Measurements from ENCODE around the gene FASTK.
A peak's percentile ranks its signal among the peaks of the same experiment; 100 is the strongest.

Gene FASTK

DNA sequence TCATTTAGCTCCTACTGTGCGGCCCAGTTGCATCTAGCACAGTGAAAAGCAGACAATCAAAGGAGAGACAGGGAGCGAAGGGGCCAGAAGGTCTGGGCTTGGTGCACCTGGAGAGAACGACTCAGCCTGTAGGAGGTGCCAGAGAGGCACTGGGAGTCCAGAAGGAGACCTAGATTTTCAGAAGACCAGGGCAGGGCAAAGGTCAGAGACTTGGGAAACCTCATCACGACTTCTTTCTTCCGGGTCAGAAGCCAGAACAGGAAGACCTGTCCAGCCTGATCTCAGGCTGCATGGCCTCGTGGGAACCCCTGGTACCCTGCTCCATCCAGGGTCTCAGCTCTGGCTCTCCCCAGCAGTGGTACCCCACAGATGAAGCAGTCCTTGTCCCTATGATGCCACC, 10.8 kb upstream of the FASTK start:
- Histone ChIP-seq H3K9me3 (ENCODE audit: insufficient read depth, low read depth, low read length) (no peaks in the 10 kb centered on the region), H3K4me2 (ENCODE audit: low read depth, low read length, poor library complexity, severe bottlenecking) (peak overlapping the region; percentile 25), H3K79me2 (ENCODE audit: insufficient read depth, low read length) (peaks cover 91% of the 10 kb centered on the region), H3K36me3 (ENCODE audit: insufficient read depth, low read length) (no peaks in the 10 kb centered on the region), H3K9me2 (replicated peaks; ENCODE audit: low read depth, low read length) (no peaks in the 10 kb centered on the region), H3K4me1 (ENCODE audit: insufficient read depth, low read length, poor library complexity, severe bottlenecking) (peaks cover 22% of the 10 kb centered on the region), H3F3A (ENCODE audit: low read depth) (no peaks in the 10 kb centered on the region), H3K9ac (ENCODE audit: low read depth, low read length, poor library complexity, severe bottlenecking) (no peak overlapping the region), H4K20me1 (ENCODE audit: insufficient read depth, low read length, poor library complexity, severe bottlenecking) (peaks cover 70% of the 10 kb centered on the region), H2AFZ (ENCODE audit: low read length) (no peak overlapping the region), H3K27me3 (ENCODE audit: insufficient read depth, low read length, poor library complexity, severe bottlenecking) (no peaks in the 10 kb centered on the region), H3K4me3 (ENCODE audit: low read length, poor library complexity, severe bottlenecking) (no peak overlapping the region)
- no peak for TF ChIP-seq EZH2phosphoT487 (IDR thresholded peaks at IDR 0.05; ENCODE audit: borderline replicate concordance)
- TF ChIP-seq, protein P1, sequence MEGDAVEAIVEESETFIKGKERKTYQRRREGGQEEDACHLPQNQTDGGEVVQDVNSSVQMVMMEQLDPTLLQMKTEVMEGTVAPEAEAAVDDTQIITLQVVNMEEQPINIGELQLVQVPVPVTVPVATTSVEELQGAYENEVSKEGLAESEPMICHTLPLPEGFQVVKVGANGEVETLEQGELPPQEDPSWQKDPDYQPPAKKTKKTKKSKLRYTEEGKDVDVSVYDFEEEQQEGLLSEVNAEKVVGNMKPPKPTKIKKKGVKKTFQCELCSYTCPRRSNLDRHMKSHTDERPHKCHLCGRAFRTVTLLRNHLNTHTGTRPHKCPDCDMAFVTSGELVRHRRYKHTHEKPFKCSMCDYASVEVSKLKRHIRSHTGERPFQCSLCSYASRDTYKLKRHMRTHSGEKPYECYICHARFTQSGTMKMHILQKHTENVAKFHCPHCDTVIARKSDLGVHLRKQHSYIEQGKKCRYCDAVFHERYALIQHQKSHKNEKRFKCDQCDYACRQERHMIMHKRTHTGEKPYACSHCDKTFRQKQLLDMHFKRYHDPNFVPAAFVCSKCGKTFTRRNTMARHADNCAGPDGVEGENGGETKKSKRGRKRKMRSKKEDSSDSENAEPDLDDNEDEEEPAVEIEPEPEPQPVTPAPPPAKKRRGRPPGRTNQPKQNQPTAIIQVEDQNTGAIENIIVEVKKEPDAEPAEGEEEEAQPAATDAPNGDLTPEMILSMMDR (conservative IDR thresholded peaks at IDR 0.05; ENCODE audit: low read length): peak; percentile 69

DNA sequence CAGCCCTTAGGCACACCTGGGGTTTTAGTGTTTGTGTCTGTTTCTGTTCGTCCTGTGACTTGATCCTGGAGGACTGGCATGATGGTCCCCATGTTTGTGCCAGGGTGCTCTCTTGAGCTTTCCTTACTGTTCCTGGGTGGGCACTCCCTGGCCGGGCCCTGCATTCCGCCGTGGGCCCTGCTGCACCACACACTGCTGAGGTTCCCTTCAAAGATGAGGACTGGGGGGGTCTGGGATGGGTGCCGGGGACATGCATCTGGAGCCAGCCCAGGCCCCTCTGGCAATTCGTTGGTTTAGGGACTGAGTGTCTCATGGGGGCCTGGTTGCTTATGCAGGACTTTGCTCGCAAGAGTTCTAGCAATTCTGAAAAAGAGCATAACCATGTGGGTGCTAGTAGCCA, 10.4 kb upstream of the FASTK start:
- no peaks in the 10 kb centered on the region for H3K9me2 ChIP-seq (replicated peaks; ENCODE audit: low read depth, low read length)
- no peak for TF ChIP-seq EZH2phosphoT487 (IDR thresholded peaks at IDR 0.05; ENCODE audit: borderline replicate concordance)
- TF ChIP-seq, protein P1 (conservative IDR thresholded peaks at IDR 0.05; ENCODE audit: low read length): no peak
- peaks cover 22% of the 10 kb centered on the region for H3K4me1 ChIP-seq (ENCODE audit: insufficient read depth, low read length, poor library complexity, severe bottlenecking)
- H3K27me3 ChIP-seq (ENCODE audit: insufficient read depth, low read length, poor library complexity, severe bottlenecking): no peaks in the 10 kb centered on the region
- H2AFZ ChIP-seq (ENCODE audit: low read length): no peak overlapping the region
- H3K9me3 ChIP-seq (ENCODE audit: insufficient read depth, low read depth, low read length): no peaks in the 10 kb centered on the region
- H3K4me3 ChIP-seq (ENCODE audit: low read length, poor library complexity, severe bottlenecking): no peak overlapping the region
- H3K36me3 ChIP-seq (ENCODE audit: insufficient read depth, low read length): no peaks in the 10 kb centered on the region
- H3F3A ChIP-seq (ENCODE audit: low read depth): no peaks in the 10 kb centered on the region
- H3K79me2 ChIP-seq (ENCODE audit: insufficient read depth, low read length): peaks cover 88% of the 10 kb centered on the region
- peaks cover 68% of the 10 kb centered on the region for H4K20me1 ChIP-seq (ENCODE audit: insufficient read depth, low read length, poor library complexity, severe bottlenecking)
- H3K4me2 ChIP-seq (ENCODE audit: low read depth, low read length, poor library complexity, severe bottlenecking): peak overlapping the region; percentile 25
- no peak overlapping the region for H3K9ac ChIP-seq (ENCODE audit: low read depth, low read length, poor library complexity, severe bottlenecking)

DNA sequence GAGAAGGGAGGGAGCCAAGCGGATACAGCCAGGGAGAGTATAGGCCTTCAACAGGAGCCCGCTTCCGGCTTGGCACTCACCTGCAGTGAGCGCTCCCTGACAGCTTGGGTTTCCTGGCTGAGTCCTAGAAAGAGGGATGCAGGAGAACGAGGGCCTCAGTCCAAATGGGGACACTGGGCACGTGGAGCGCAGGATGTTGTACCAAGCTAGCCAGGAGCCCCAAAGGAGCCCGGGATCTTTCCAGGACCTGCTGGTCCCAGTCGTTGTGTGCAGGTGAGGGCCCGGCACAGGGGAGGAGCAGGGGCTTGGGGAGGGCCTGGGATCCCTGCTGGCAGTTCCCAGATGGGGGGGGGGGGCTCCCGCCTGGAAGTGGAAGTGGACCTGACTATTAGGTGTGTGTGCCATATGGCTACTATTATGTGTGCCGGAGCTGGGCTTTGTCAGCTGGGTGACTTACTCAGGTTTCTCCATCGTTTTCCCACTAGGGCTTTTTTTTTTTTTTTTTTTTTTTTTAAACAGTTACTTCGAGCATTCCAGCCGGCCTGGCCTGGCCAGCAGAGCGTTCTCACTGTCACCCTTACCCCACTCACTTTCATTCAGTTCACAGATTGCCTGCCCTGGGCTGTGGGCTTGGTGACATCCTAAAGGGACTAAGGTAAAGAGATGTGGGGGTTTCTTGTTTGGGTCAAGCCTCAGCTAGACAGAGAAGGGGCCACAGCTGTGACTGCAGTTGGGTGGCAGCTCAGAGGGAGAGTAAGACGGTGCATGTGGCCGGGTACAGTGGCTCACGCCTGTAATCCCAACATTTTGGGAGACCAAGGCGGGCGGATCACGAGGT, 9.5 kb upstream of the FASTK start:
- Histone ChIP-seq H3K27me3 (ENCODE audit: insufficient read depth, low read length, poor library complexity, severe bottlenecking) (no peaks in the 10 kb centered on the region), H3K4me1 (ENCODE audit: insufficient read depth, low read length, poor library complexity, severe bottlenecking) (peaks cover 31% of the 10 kb centered on the region), H4K20me1 (ENCODE audit: insufficient read depth, low read length, poor library complexity, severe bottlenecking) (peaks cover 59% of the 10 kb centered on the region), H3K4me3 (ENCODE audit: low read length, poor library complexity, severe bottlenecking) (peak overlapping the region; percentile 94), H3K9ac (ENCODE audit: low read depth, low read length, poor library complexity, severe bottlenecking) (peak overlapping the region; percentile 89), H3K79me2 (ENCODE audit: insufficient read depth, low read length) (peaks cover 80% of the 10 kb centered on the region), H3F3A (ENCODE audit: low read depth) (no peaks in the 10 kb centered on the region), H2AFZ (ENCODE audit: low read length) (no peak overlapping the region), H3K9me3 (ENCODE audit: insufficient read depth, low read depth, low read length) (no peaks in the 10 kb centered on the region), H3K4me2 (ENCODE audit: low read depth, low read length, poor library complexity, severe bottlenecking) (peak overlapping the region; percentile 98), H3K36me3 (ENCODE audit: insufficient read depth, low read length) (no peaks in the 10 kb centered on the region), H3K9me2 (replicated peaks; ENCODE audit: low read depth, low read length) (no peaks in the 10 kb centered on the region)
- TF ChIP-seq, protein P1 (conservative IDR thresholded peaks at IDR 0.05; ENCODE audit: low read length): no peak
- TF ChIP-seq EZH2phosphoT487 (IDR thresholded peaks at IDR 0.05; ENCODE audit: borderline replicate concordance): no peak

Data from Loucy (cell line).